Prostate gland (tissue), 2 donors: ENCODE measurements around the gene GPR107. TPM values are rescaled to one million over a fixed set of nuclear protein-coding genes. Genes with fewer than 3 reads are reported as not detected.
"Not testable (repeated sequence)": the region's sequence is repeated elsewhere in the genome, so short reads cannot be mapped to it uniquely, and the experiment has no call there.

Source experiments
- DNase-seq: peaks from one replicate; pipeline ENCODE4 v3.0.0-alpha.2; 2019; ENCODE audit warnings: low spot score
- H3K27ac ChIP-seq, 2 donors: fragments of 200-600 bp; sonication (generic); 2 replicates each; pipeline ENCODE4 v1.5.1; 2017 to 2019
- H3K27me3 ChIP-seq: fragments of 200-600 bp; sonication (generic); replicated peaks from 2 replicates; pipeline ENCODE4 v1.5.1; 2019; ENCODE audit not compliant: insufficient read depth
- H3K36me3 ChIP-seq, 2 donors: fragments of 200-600 bp; sonication (generic); 1 replicate in 1 of 2; 2 replicates in 1 of 2; pipeline versions ENCODE4 v1.5.1 to v1.8.1; 2017 to 2019
- H3K4me1 ChIP-seq: fragments of 200-600 bp; sonication (generic); replicated peaks from 2 replicates; pipeline ENCODE4 v1.5.1; 2019
- H3K4me3 ChIP-seq, 2 donors: fragments of 200-600 bp; sonication (generic); 2 replicates each; pipeline ENCODE4 v1.5.1; 2017 to 2019
- H3K9me3 ChIP-seq: fragments of 200-600 bp; sonication (generic); 2 replicates; pipeline ENCODE4 v1.5.1; 2017
- POLR2A ChIP-seq: fragments of 450-650 bp; IDR thresholded peaks from one replicate; pipeline ENCODE4 v1.6.1; 2016; ENCODE audit warnings: antibody characterized with exemption, mild to moderate bottlenecking
- POLR2AphosphoS5 ChIP-seq: sonication (generic); formaldehyde crosslinking; IDR thresholded peaks from one replicate; pipeline ENCODE4 v1.6.1; 2017; ENCODE audit warnings: antibody characterized with exemption
- WGBS: methylation state at CpG from one replicate; pipeline ENCODE4 v1.1.5; 2018; 5-methylcytosine and 5-hydroxymethylcytosine counted together
- intact Hi-C: fragments of 100-400 bp; cut with DNase I; formaldehyde crosslinking; loops from one replicate; pipeline ENCODE4 v1.14.2; 2022
- total RNA-seq, 2 donors: library from RNA; depleted of rRNA; stranded (reverse); fragments of >200 nt; gene quantifications; one replicate each; pipeline ENCODE4 v1.1.0, GENCODE V29; 2016
- TF ChIP-seq, protein P1 (sequence below), 4 experiments: fragments of 200-600 bp in 2 of 4; fragments of 450-650 bp in 2 of 4; sonication (generic) in 2 of 4; IDR thresholded peaks; 1 replicate in 3 of 4; 2 replicates in 1 of 4; pipeline ENCODE4 v1.5.1; 2016 to 2019; ENCODE audit warnings: antibody characterized with exemption in 4 of 4, mild to moderate bottlenecking in 2 of 4, moderate library complexity in 2 of 4

The GPR107 gene
- total RNA-seq, 2 donors from 2014 or later, result 36.3 to 51.5 TPM

DNA sequence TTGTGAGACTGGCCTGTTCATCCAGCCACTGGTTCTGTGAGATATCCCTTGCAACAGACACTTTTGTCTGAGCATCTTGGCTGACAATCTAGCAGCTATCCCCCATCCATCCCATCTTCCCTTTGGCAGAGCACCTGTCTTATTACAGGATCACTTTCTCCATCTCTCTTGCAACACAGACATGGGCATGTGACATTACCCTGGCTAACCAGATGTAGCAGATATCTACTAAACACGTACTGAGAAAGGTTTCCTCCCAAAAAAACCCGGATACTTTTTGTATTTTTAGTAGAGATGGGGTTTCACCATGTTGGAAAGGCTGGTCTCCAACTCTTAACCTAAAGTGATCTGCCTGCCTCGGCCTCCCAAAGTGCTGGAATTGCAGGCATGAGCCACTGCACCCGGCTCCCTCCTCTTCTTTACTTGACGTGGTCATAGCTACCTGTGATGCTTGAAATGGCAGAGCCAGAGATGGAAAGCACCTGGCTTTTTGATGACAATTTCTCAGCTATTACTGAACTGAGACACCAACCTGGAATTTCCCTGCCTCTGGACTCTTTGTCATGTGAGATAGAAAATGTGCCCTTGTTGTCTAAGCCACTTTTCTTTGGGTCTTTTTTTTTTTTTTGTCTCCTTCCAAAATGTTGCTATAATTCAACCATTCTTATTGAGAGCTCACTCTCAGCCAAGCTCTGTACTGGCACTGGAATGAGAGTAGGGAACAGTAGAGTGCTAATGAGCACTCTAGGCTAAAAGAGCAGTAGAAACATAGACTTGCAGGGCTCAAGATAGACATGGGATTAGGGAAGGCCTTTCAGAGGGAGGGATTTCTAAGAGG is 43.3 kb upstream of the GPR107 start:
- 61% methylated on average over 5 of the region's 5 CpGs for WGBS
- TF ChIP-seq POLR2A, result no peak
- TF ChIP-seq, protein P1, sequence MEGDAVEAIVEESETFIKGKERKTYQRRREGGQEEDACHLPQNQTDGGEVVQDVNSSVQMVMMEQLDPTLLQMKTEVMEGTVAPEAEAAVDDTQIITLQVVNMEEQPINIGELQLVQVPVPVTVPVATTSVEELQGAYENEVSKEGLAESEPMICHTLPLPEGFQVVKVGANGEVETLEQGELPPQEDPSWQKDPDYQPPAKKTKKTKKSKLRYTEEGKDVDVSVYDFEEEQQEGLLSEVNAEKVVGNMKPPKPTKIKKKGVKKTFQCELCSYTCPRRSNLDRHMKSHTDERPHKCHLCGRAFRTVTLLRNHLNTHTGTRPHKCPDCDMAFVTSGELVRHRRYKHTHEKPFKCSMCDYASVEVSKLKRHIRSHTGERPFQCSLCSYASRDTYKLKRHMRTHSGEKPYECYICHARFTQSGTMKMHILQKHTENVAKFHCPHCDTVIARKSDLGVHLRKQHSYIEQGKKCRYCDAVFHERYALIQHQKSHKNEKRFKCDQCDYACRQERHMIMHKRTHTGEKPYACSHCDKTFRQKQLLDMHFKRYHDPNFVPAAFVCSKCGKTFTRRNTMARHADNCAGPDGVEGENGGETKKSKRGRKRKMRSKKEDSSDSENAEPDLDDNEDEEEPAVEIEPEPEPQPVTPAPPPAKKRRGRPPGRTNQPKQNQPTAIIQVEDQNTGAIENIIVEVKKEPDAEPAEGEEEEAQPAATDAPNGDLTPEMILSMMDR (IDR thresholded peaks at IDR 0.05), result no peak
- no peak for TF ChIP-seq POLR2AphosphoS5
- H3K36me3 ChIP-seq, result no peaks in the 10 kb centered on the region
- no peaks in the 10 kb centered on the region for H3K27me3 ChIP-seq
- no peak overlapping the region for H3K4me3 ChIP-seq
- DNase-seq, result no peak
- no peaks in the 10 kb centered on the region for H3K4me1 ChIP-seq
- H3K27ac ChIP-seq, result no peak overlapping the region
- no peaks in the 10 kb centered on the region for H3K9me3 ChIP-seq
- intact Hi-C loops, result no loop called here

DNA sequence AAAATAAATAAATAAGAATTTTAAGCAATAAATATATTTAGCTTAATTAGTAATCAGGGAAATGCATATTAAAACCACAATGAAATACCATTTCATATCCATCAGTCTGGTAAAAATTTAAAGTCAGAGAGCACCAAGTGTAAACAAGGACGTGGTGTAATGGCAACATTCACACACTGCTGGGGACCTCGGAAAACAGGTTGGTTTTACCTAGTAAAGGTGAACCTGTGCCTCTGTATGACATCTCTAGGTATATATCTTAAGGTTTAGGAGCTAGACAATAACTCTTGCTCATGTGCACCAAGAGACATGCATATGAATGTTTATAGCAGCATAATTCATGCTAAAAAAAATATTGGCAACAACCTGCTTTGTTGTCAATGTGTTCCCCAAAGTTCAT is 40.4 kb upstream of the GPR107 start:
- H3K36me3 ChIP-seq, result no peaks in the 10 kb centered on the region
- 60% methylated on average over 2 of the region's 2 CpGs for WGBS
- intact Hi-C loops, result no loop called here
- TF ChIP-seq POLR2AphosphoS5 (no peak), POLR2A (no peak)
- TF ChIP-seq, protein P1 (IDR thresholded peaks at IDR 0.05), result no peak
- no peak for DNase-seq
- no peaks in the 10 kb centered on the region for H3K27me3 ChIP-seq
- H3K27ac ChIP-seq, result no peak overlapping the region
- H3K4me1 ChIP-seq, result no peaks in the 10 kb centered on the region
- H3K4me3 ChIP-seq, result no peak overlapping the region
- H3K9me3 ChIP-seq, result no peaks in the 10 kb centered on the region

DNA sequence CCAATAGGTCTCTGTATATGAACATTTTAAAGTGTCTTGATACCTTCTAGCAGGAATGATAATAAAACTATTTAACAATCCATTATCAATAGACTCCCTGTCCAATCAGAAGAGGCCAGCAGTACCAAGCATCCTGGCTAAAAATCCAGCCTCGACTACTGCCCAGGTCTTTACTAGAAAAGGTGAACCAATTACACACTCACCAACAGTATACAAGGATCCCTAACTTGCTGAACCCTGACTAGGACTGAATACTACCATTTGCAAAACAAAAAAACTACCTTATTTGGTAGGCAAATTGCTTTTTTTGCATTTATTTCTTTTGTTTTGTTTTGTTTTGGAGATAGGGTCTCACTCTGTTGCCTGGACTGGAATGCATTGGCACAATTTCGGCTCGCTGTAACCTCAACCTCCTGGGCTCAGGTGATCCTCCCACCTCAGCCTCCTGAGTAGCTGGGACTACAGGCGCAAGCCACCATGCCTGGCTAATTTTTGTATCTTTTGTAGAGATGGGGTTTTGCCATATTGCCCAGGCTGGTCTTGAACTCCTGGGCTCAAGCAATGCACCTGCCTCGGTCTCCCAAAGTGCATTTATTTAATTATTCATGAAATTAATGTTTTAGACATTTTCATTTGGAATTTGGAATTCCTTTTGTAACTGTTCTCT is 38.2 kb upstream of the GPR107 start:
- 95% methylated on average over 5 of the region's 5 CpGs for WGBS
- DNase-seq, result no peak
- no peaks in the 10 kb centered on the region for H3K9me3 ChIP-seq
- H3K27me3 ChIP-seq, result no peaks in the 10 kb centered on the region
- no peaks in the 10 kb centered on the region for H3K4me1 ChIP-seq
- intact Hi-C loops, result no loop called here
- H3K4me3 ChIP-seq, result no peak overlapping the region
- H3K36me3 ChIP-seq, result no peaks in the 10 kb centered on the region
- H3K27ac ChIP-seq, result no peak overlapping the region
- TF ChIP-seq, protein P1 (IDR thresholded peaks at IDR 0.05), result no peak
- no peak for TF ChIP-seq POLR2AphosphoS5
- no peak for TF ChIP-seq POLR2A

DNA sequence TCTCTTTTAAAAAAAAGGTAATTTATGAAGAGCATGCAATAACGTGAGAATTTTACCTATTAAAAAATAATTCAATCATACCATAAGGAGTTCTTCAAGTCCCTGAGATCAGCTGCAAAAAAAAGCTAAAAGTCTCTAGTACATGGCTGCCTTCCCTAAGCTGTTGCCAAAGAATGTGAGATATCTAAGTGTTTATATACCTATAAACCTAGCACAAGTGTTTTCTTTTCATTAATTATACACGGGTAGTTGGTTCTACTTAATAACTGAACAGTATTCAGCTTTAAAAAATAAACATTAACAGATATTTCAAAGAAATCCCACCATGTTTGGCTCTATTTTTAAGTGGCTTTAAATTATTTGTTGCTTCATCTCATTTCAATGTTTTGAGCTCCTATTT is 36.6 kb upstream of the GPR107 start:
- Histone ChIP-seq H3K9me3 (no peaks in the 10 kb centered on the region), H3K27me3 (no peaks in the 10 kb centered on the region), H3K4me3 (no peak overlapping the region), H3K36me3 (no peaks in the 10 kb centered on the region), H3K27ac (peak overlapping the region in 1 of 2 donors; percentile 30), H3K4me1 (peaks cover 8% of the 10 kb centered on the region)
- WGBS, result 25% methylated on average over 2 of the region's 2 CpGs
- DNase-seq, result no peak
- intact Hi-C loops, result no loop called here
- TF ChIP-seq POLR2A (no peak), POLR2AphosphoS5 (no peak)
- TF ChIP-seq, protein P1 (IDR thresholded peaks at IDR 0.05), result no peak

DNA sequence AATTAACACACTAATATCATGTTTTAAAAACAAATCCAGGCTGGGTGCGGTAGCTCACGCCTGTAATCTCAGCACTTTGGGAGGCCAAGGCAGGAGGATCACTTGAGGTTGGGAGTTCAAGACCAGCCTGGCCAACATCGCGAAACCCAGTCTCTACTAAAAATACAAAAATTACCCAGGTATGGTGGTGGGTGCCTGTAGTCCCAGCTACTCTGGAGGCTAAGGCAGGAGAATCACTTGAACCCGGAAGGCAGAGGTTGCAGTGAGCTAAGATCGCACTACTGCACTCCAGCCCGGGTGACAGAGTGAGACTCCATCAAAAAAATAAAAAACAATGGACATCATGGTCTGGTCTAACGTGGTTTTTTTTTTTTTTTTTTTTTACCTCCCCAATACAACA is 36.2 kb upstream of the GPR107 start:
- 86% methylated on average over 8 of the region's 8 CpGs for WGBS
- H3K27me3 ChIP-seq, H3K4me3 ChIP-seq, H3K9me3 ChIP-seq, DNase-seq, intact Hi-C loops, H3K36me3 ChIP-seq, H3K4me1 ChIP-seq: not testable (repeated sequence)
- peak overlapping the region in 1 of 2 donors; percentile 30 for H3K27ac ChIP-seq
